B cell (primary cell): Measurements from ENCODE around the gene PALM. TPM values are rescaled to one million over a fixed set of nuclear protein-coding genes. Genes with fewer than 3 reads are reported as not detected.

Experiments
- ATAC-seq: fragments of 200-7000 bp; cut with Tn5 transposase; one replicate; pipeline ENCODE4 v1.10.0; 2021; ENCODE audit warnings: low read depth, mild to moderate bottlenecking, moderate number of reproducible peaks, moderate library complexity
- CTCF ChIA-PET: fragments of 350-600 bp; sonication (Branson Sonifier 250); formaldehyde crosslinking; loops from one replicate; lab custom pipeline; 2021; ENCODE audit warnings: antibody characterized with exemption, inconsistent platforms; lab: Charles Lee
- POLR2A ChIA-PET: fragments of 350-600 bp; sonication (Branson Sonifier 250); formaldehyde crosslinking; loops from one replicate; lab custom pipeline; 2021; ENCODE audit warnings: antibody characterized with exemption; lab: Charles Lee
- DNase-seq: peaks from one replicate; pipeline ENCODE4 v3.0.0; 2013
- H2AFZ ChIP-seq: 2 replicates; pipeline ENCODE4 v1.6.1; 2012; ENCODE audit warnings: mild to moderate bottlenecking, low read depth, low read length; ENCODE audit not compliant: insufficient read depth, poor library complexity, severe bottlenecking
- H3K27ac ChIP-seq, 2 donors: 1 replicate in 1 of 2; 2 replicates in 1 of 2; pipeline ENCODE4 v1.5.1; 2012 to 2013; ENCODE audit warnings: low read length in 2 of 2, mild to moderate bottlenecking in 2 of 2, moderate library complexity in 1 of 2
- H3K27me3 ChIP-seq, 4 experiments: fragments of 200-600 bp in 1 of 4; sonication (generic) in 1 of 4; replicated peaks in 1 of 4; 1 replicate in 2 of 4; 2 replicates in 2 of 4; pipeline versions ENCODE4 v1.6.1 to v1.7.0; 2013 to 2016; ENCODE audit warnings: low read length in 3 of 4, mild to moderate bottlenecking in 2 of 4, mixed read lengths in 1 of 4, moderate library complexity in 1 of 4; ENCODE audit not compliant: insufficient read depth in 4 of 4, control insufficient read depth in 3 of 4; ENCODE audit errors: control extremely low read depth in 1 of 4
- H3K36me3 ChIP-seq, 2 experiments: replicated peaks in 1 of 2; 1 replicate in 1 of 2; 2 replicates in 1 of 2; pipeline versions ENCODE4 v1.6.1 to v1.7.1; 2013; ENCODE audit warnings: low read length in 1 of 2; ENCODE audit not compliant: insufficient read depth in 2 of 2, control insufficient read depth in 1 of 2; ENCODE audit errors: control extremely low read depth in 1 of 2, extremely low read depth in 1 of 2
- H3K4me1 ChIP-seq, 2 donors: fragments of 200-600 bp in 1 of 2; sonication (generic) in 1 of 2; 1 replicate in 1 of 2; 2 replicates in 1 of 2; pipeline versions ENCODE4 v1.5.1 to v1.6.1; 2013 to 2017; ENCODE audit warnings: low read length in 2 of 2; ENCODE audit not compliant: control insufficient read depth in 2 of 2, insufficient read depth in 2 of 2
- H3K4me2 ChIP-seq: replicated peaks from 2 replicates; pipeline ENCODE3; 2012; ENCODE audit warnings: mild to moderate bottlenecking, low read depth, low read length; ENCODE audit not compliant: poor library complexity, severe bottlenecking
- H3K4me3 ChIP-seq, 5 experiments: fragments of 200-600 bp in 1 of 5; sonication (generic) in 1 of 5; 1 replicate in 3 of 5; 2 replicates in 2 of 5; pipeline versions ENCODE4 v1.5.1 to v1.7.0; 2011 to 2016; ENCODE audit warnings: low read length in 4 of 5, mild to moderate bottlenecking in 4 of 5, low read depth in 2 of 5, control low read depth in 1 of 5, moderate library complexity in 1 of 5; ENCODE audit not compliant: insufficient read depth in 1 of 5; ENCODE audit errors: control extremely low read depth in 1 of 5, extremely low read depth in 1 of 5
- H3K79me2 ChIP-seq: fragments of 200-600 bp; sonication (generic); one replicate; pipeline ENCODE4 v1.6.0; 2016; ENCODE audit warnings: low read length; ENCODE audit not compliant: control insufficient read depth, insufficient read depth
- H3K9ac ChIP-seq: fragments of 200-600 bp; sonication (generic); 2 replicates; pipeline ENCODE4 v1.6.1; 2017; ENCODE audit warnings: mild to moderate bottlenecking, low read length, moderate library complexity
- H3K9me3 ChIP-seq, 3 donors: one replicate each; pipeline versions ENCODE4 v1.6.1 to v1.7.1; 2013; ENCODE audit warnings: low read length in 2 of 3; ENCODE audit not compliant: control insufficient read depth in 2 of 3, insufficient read depth in 1 of 3; ENCODE audit errors: control extremely low read depth in 1 of 3
- H4K20me1 ChIP-seq: 2 replicates; pipeline ENCODE4 v1.6.0; 2012; ENCODE audit warnings: mild to moderate bottlenecking, low read length; ENCODE audit not compliant: insufficient read depth, control insufficient read depth, poor library complexity, severe bottlenecking
- H3K27ac Mint-ChIP-seq: one replicate; pipeline ENCODE4 v1.8.0; 2021; ENCODE audit warnings: mixed read lengths
- H3K27me3 Mint-ChIP-seq: one replicate; pipeline ENCODE4 v1.8.0; 2021; ENCODE audit warnings: mixed read lengths
- H3K4me1 Mint-ChIP-seq: one replicate; pipeline ENCODE4 v1.8.0; 2021; ENCODE audit warnings: mixed read lengths
- H3K4me3 Mint-ChIP-seq: one replicate; pipeline ENCODE4 v1.8.0; 2021; ENCODE audit warnings: mixed read lengths
- H3K9me3 Mint-ChIP-seq: one replicate; pipeline ENCODE4 v1.8.0; 2022; ENCODE audit warnings: mixed read lengths; ENCODE audit not compliant: insufficient read depth
- CTCF ChIP-seq: fragments of 200-600 bp; IDR thresholded peaks from one replicate; pipeline ENCODE4 v1.8.0; 2022; ENCODE audit warnings: antibody characterized with exemption, mild to moderate bottlenecking
- EZH2 ChIP-seq: IDR thresholded peaks from 2 replicates; pipeline ENCODE4 v1.6.1; 2012; ENCODE audit warnings: borderline replicate concordance, low read depth, mild to moderate bottlenecking, moderate library complexity, low read length; ENCODE audit not compliant: insufficient read depth, poor library complexity, severe bottlenecking
- WGBS: methylation state at CpG from one replicate; pipeline ENCODE4 v1.1.5; 2013; ENCODE audit warnings: missing lambda C conversion rate; ENCODE audit not compliant: insufficient coverage; 5-methylcytosine and 5-hydroxymethylcytosine counted together
- intact Hi-C: fragments of 100-400 bp; cut with micrococcal nuclease; formaldehyde crosslinking; loops from one replicate; pipeline ENCODE4 v1.10.0; 2022
- polyA plus RNA-seq: library from polyadenylated mRNA; depleted of rRNA; stranded (reverse); fragments of >200 nt; gene quantifications from 2 replicates; pipeline ENCODE4 v1.2.3, GENCODE V29; 2012
- total RNA-seq, 2 donors: library from RNA; stranded (reverse); fragments of 120-200 nt in 1 of 2; gene quantifications; 1 replicate in 1 of 2; 2 replicates in 1 of 2; pipeline versions ENCODE4 v1.2.3 to v1.2.4, GENCODE V29; 2013 to 2022

PALM gene
- total and polyA plus RNA-seq, 2 donors (not counting 1 experiment from before 2014, with no cell fraction given): 0.15 TPM; not detected in 1

GRCh38 chr19:663682-664117 lies 45.0 kb upstream of the PALM start:
- H3K9me3 ChIP-seq: peaks cover 0 to 7% (median 0%) of the 10 kb centered on the region in 3 donors
- WGBS: 22% methylated on average over 17 of the region's 18 CpGs
- Mint-ChIP-seq H3K27me3 (no peaks in the 10 kb centered on the region), H3K27ac (peak overlapping the region; percentile 92), H3K4me3 (peak overlapping the region; percentile 84), H3K4me1 (peaks cover 40% of the 10 kb centered on the region), H3K9me3 (no peaks in the 10 kb centered on the region)
- peak overlapping the region; percentile 90 for H2AFZ ChIP-seq
- H4K20me1 ChIP-seq: peaks cover 41% of the 10 kb centered on the region
- H3K27ac ChIP-seq: peak overlapping the region; percentile 69 to 75
- peak overlapping the region; percentile 96 for H3K4me2 ChIP-seq
- intact Hi-C loops: loop anchor here (1.0 to 10.0 kb wide), 6 partner anchors 17 to 261 kb away; partner anchors contain the start of genes ARID3A, BSG, CDC34 and FGF22
- H3K79me2 ChIP-seq: peaks cover 49% of the 10 kb centered on the region
- ChIA-PET CTCF (interaction anchor here (0.7 to 1.9 kb wide), 4 partner anchors 17 to 96 kb away, joined by 3 to 17 read pairs (median 6); no protein-coding TSS in a partner anchor), POLR2A (interaction anchor here (0.7 to 1.4 kb wide), 4 partner anchors 18 to 133 kb away, joined by 4 to 20 read pairs (median 5); no protein-coding TSS in a partner anchor)
- no peak for DNase-seq
- H3K27me3 ChIP-seq: no peaks in the 10 kb centered on the region
- no peak for TF ChIP-seq CTCF
- no peak for TF ChIP-seq EZH2
- peak overlapping the region; percentile 65 for H3K9ac ChIP-seq
- ATAC-seq: no peak
- peaks cover 0 to 7% of the 10 kb centered on the region in 2 experiments for H3K36me3 ChIP-seq
- peak overlapping the region in 4 of 5 experiments; percentile 46 to 71 (median 52) for H3K4me3 ChIP-seq
- peaks cover 25 to 54% of the 10 kb centered on the region in 2 donors for H3K4me1 ChIP-seq

GRCh38 chr19:664913-665443 lies 43.8 kb upstream of the PALM start:
- peak overlapping the region in 1 of 5 experiments; percentile 9 for H3K4me3 ChIP-seq
- H3K27me3 ChIP-seq: no peaks in the 10 kb centered on the region
- no peak overlapping the region for H3K27ac ChIP-seq
- Mint-ChIP-seq H3K27me3 (peaks cover 4% of the 10 kb centered on the region), H3K9me3 (no peaks in the 10 kb centered on the region), H3K27ac (peak overlapping the region; percentile 80), H3K4me3 (peak overlapping the region; percentile 64), H3K4me1 (peaks cover 29% of the 10 kb centered on the region)
- H4K20me1 ChIP-seq: peaks cover 28% of the 10 kb centered on the region
- TF ChIP-seq EZH2 (no peak), CTCF (peak; percentile 85)
- H3K9me3 ChIP-seq: peaks cover 0 to 7% (median 0%) of the 10 kb centered on the region in 3 donors
- 10% methylated on average over 23 of the region's 24 CpGs for WGBS
- intact Hi-C loops: loop anchor here (10.0 kb wide), 1 partner anchor 260 kb away; the partner anchor contains the start of gene ARID3A
- H2AFZ ChIP-seq: peak overlapping the region; percentile 38
- peaks cover 12 to 41% of the 10 kb centered on the region in 2 donors for H3K4me1 ChIP-seq
- peak overlapping the region; percentile 68 for H3K4me2 ChIP-seq
- peaks cover 37% of the 10 kb centered on the region for H3K79me2 ChIP-seq
- no peaks in the 10 kb centered on the region for H3K36me3 ChIP-seq
- ATAC-seq: peak; percentile 7
- no peak overlapping the region for H3K9ac ChIP-seq
- CTCF ChIA-PET: interaction anchor here (0.6 kb wide), 1 partner anchor 30 kb away, joined by 5 read pairs; the partner anchor contains the start of gene PRSS57
- peak; percentile 89 for DNase-seq
- POLR2A ChIA-PET: no interaction called here
